ENCODE measurements around the gene CHN1.

CHN1 gene

GRCh38 chr2:174794851-174795374 lies 210.3 kb downstream of the CHN1 start:
- DNase-seq (ENCODE audit: low spot score) = no peak
- H3K27ac ChIP-seq = no peak overlapping the region
- H3K4me3 ChIP-seq = no peak overlapping the region
- no peak for TF ChIP-seq CTCF (IDR thresholded peaks at IDR 0.05)

- no peak for TF ChIP-seq CTCF (IDR thresholded peaks at IDR 0.05)
- no peak for DNase-seq (ENCODE audit: low spot score)
- no peak overlapping the region for H3K4me3 ChIP-seq
- H3K27ac ChIP-seq = no peak overlapping the region
Observed at GRCh38 chr2:174792309-174793025, 212.7 kb downstream of the CHN1 start.

- TF ChIP-seq CTCF (IDR thresholded peaks at IDR 0.05) = no peak
- no peak for DNase-seq (ENCODE audit: low spot score)
Observed at GRCh38 chr2:174791746-174792280, 213.4 kb downstream of the CHN1 start.

GRCh38 chr2:174791020-174791419 lies 214.2 kb downstream of the CHN1 start:
- no peak for DNase-seq (ENCODE audit: low spot score)
- Histone ChIP-seq H3K4me3 (no peak overlapping the region), H3K27ac (no peak overlapping the region)
- no peak for TF ChIP-seq CTCF (IDR thresholded peaks at IDR 0.05)

More at GRCh38 chr2:174791746-174792280, 213.4 kb downstream of the CHN1 start:
- H3K4me3 ChIP-seq = no peak overlapping the region
- H3K27ac ChIP-seq = no peak overlapping the region

- H3K4me3 ChIP-seq = no peak overlapping the region
- DNase-seq (ENCODE audit: low spot score) = no peak
- H3K27ac ChIP-seq = no peak overlapping the region
- TF ChIP-seq CTCF (IDR thresholded peaks at IDR 0.05) = no peak
Observed at GRCh38 chr2:174789001-174789400, 216.2 kb downstream of the CHN1 start.

- TF ChIP-seq CTCF (IDR thresholded peaks at IDR 0.05) = no peak
- Histone ChIP-seq H3K4me3 (no peak overlapping the region), H3K27ac (no peak overlapping the region)
- no peak for DNase-seq (ENCODE audit: low spot score)
Observed at GRCh38 chr2:174788291-174788929, 216.8 kb downstream of the CHN1 start.
